HepG2 (cell line): ENCODE measurements around the gene VDR. TPM values are rescaled to one million over a fixed set of nuclear protein-coding genes. Genes with fewer than 3 reads are reported as not detected.

Experiments used
- ASH2L ChIP-seq: fragments of 300-600, 200-600 bp; sonication (generic); IDR thresholded peaks from 2 replicates; pipeline ENCODE4 v1.7.0; 2017; ENCODE audit warnings: low read depth, mild to moderate bottlenecking, moderate library complexity, mixed read lengths, low read length; ENCODE audit not compliant: insufficient read length
- ZKSCAN8 ChIP-seq: IDR thresholded peaks from 2 replicates; pipeline ENCODE4 v1.6.1; 2016; ENCODE audit warnings: borderline replicate concordance, missing genetic modification reagents, missing compliant biosample characterization
- ZNF580 ChIP-seq: IDR thresholded peaks from 2 replicates; pipeline ENCODE4 v1.6.1; 2016; ENCODE audit warnings: low read depth, borderline replicate concordance
- polyA plus RNA-seq, 8 experiments: library from polyadenylated mRNA; depleted of rRNA in 3 of 8; stranded (reverse) in 7 of 8; unstranded in 1 of 8; fragments of >200 nt; fragmentation: Illumina TruSeq in 4 of 8; extraction: Trizol in 4 of 8; gene quantifications; 2 replicates each; pipeline versions ENCODE4 v1.2.1 to v1.2.3, GENCODE V29; 2011 to 2016; ENCODE audit warnings: low read depth in 4 of 8, missing spikeins in 1 of 8, mixed read lengths in 1 of 8; ENCODE audit not compliant: insufficient read depth in 1 of 8
- total RNA-seq, 5 experiments: library from RNA; depleted of rRNA; stranded (reverse); fragments of >200 nt; fragmentation: Illumina TruSeq; extraction: Trizol; gene quantifications; 2 replicates each; pipeline ENCODE4 v1.2.3, GENCODE V29; 2016; ENCODE audit warnings: low read depth in 1 of 5
- TF ChIP-seq, protein P1 (sequence below): IDR thresholded peaks from 2 replicates; pipeline ENCODE4 v1.6.1; 2016; ENCODE audit warnings: low read depth, missing genetic modification reagents, missing compliant biosample characterization
- TF ChIP-seq, protein P2 (sequence below): IDR thresholded peaks from 2 replicates; pipeline ENCODE4 v1.6.1; 2016; ENCODE audit warnings: missing biosample characterization, missing genetic modification reagents, low read depth

Gene VDR
- total and polyA plus RNA-seq, 2 of the 13 experiments (the other 11 are each of a cell fraction or from before 2014, with no cell fraction given): 0.08 to 0.33 TPM

DNA sequence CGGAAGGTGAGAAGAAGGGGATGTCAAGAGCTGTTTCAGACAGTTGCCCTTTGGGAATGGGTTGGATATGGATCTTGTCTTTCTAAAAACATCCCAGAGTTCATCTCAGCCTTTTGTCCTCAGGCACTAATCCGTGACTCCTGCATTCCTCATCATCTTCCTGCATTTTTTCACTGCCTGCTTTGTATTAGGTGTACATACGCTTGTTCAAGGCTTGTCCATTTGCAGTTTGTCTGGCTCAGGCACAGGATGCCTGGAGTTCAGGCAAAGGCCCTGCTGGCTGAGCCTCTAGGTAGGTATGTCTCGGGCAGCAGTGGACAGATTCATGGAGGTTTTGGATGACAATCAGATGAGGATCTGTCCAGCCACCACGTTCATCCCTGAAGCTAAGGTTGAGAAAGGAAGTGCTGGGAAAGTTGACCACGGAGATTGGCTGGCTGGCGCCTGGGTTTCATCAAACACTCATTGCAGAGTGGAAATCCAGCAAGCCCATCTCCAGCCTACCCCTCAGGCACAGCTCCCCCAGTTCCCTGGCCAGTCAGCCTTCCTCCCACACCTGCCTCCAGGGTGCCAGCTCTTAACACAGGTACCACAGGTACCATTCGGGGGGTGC lies 46.2 kb upstream of the VDR start (continued):
- TF ChIP-seq, protein P1, sequence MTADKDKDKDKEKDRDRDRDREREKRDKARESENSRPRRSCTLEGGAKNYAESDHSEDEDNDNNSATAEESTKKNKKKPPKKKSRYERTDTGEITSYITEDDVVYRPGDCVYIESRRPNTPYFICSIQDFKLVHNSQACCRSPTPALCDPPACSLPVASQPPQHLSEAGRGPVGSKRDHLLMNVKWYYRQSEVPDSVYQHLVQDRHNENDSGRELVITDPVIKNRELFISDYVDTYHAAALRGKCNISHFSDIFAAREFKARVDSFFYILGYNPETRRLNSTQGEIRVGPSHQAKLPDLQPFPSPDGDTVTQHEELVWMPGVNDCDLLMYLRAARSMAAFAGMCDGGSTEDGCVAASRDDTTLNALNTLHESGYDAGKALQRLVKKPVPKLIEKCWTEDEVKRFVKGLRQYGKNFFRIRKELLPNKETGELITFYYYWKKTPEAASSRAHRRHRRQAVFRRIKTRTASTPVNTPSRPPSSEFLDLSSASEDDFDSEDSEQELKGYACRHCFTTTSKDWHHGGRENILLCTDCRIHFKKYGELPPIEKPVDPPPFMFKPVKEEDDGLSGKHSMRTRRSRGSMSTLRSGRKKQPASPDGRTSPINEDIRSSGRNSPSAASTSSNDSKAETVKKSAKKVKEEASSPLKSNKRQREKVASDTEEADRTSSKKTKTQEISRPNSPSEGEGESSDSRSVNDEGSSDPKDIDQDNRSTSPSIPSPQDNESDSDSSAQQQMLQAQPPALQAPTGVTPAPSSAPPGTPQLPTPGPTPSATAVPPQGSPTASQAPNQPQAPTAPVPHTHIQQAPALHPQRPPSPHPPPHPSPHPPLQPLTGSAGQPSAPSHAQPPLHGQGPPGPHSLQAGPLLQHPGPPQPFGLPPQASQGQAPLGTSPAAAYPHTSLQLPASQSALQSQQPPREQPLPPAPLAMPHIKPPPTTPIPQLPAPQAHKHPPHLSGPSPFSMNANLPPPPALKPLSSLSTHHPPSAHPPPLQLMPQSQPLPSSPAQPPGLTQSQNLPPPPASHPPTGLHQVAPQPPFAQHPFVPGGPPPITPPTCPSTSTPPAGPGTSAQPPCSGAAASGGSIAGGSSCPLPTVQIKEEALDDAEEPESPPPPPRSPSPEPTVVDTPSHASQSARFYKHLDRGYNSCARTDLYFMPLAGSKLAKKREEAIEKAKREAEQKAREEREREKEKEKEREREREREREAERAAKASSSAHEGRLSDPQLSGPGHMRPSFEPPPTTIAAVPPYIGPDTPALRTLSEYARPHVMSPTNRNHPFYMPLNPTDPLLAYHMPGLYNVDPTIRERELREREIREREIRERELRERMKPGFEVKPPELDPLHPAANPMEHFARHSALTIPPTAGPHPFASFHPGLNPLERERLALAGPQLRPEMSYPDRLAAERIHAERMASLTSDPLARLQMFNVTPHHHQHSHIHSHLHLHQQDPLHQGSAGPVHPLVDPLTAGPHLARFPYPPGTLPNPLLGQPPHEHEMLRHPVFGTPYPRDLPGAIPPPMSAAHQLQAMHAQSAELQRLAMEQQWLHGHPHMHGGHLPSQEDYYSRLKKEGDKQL (CRISPR knock-in tag): no peak
- TF ChIP-seq, protein P2, sequence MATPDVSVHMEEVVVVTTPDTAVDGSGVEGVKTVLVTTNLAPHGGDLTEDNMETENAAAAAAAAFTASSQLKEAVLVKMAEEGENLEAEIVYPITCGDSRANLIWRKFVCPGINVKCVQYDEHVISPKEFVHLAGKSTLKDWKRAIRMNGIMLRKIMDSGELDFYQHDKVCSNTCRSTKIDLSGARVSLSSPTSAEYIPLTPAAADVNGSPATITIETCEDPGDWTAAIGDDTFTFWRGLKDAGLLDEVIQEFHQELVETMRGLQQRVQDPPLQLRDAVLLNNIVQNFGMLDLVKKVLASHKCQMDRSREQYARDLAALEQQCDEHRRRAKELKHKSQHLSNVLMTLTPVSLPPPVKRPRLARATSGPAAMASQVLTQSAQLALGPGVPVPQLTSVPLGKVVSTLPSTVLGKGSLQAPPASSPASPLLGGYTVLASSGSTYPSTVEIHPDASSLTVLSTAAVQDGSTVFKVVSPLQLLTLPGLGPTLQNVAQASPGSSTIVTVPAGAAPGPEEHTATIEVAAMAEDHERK (CRISPR knock-in tag): no peak
- TF ChIP-seq ZKSCAN8: no peak
- TF ChIP-seq ASH2L: no peak
- TF ChIP-seq ZNF580 (CRISPR knock-in tag): no peak
